IMR-90 (cell line): ENCODE results near the gene RAB3A. TPM values are rescaled to one million over a fixed set of nuclear protein-coding genes. Genes with fewer than 3 reads are reported as not detected.
A peak's percentile ranks its signal among the peaks of the same experiment; 100 is the strongest.

Source experiments
- ATAC-seq: fragments of 200-7000 bp; cut with Tn5 transposase; 2 replicates; pipeline ENCODE4 v1.9.1; 2020; ENCODE audit warnings: low read depth, mild to moderate bottlenecking, moderate library complexity
- BruUV-seq: library from RNA; stranded (reverse); fragments of 400-500 nt; replicated peaks from 2 replicates; lab custom pipeline; 2021; lab: Mats Ljungman, UMichigan
- CTCF ChIA-PET: fragments of 300-600 bp; formaldehyde crosslinking; extraction: SDS; loops from one replicate; lab custom pipeline; 2021; ENCODE audit warnings: antibody characterized with exemption; lab: Yijun Ruan, JAX
- POLR2A ChIA-PET: fragments of 300-600 bp; sonication (Branson Sonifier 250); formaldehyde crosslinking; loops from one replicate; lab custom pipeline; 2022; ENCODE audit warnings: antibody characterized with exemption; ENCODE audit not compliant: unreplicated experiment; lab: Charles Lee
- DNase-seq: peaks from one replicate; pipeline ENCODE4 v3.0.0; 2013
- H2AFZ ChIP-seq: replicated peaks from 2 replicates; pipeline ENCODE3; 2013; ENCODE audit warnings: low read length, mild to moderate bottlenecking; ENCODE audit not compliant: poor library complexity
- H2AK5ac ChIP-seq: 2 replicates; pipeline ENCODE4 v1.6.1; 2013; ENCODE audit warnings: low read depth, low read length, inconsistent platforms
- H2AK9ac ChIP-seq: replicated peaks from 2 replicates; pipeline ENCODE3; 2013; ENCODE audit warnings: mild to moderate bottlenecking, low read depth, low read length, moderate library complexity; ENCODE audit not compliant: poor library complexity
- H2BK120ac ChIP-seq: 2 replicates; pipeline ENCODE4 v1.6.1; 2013; ENCODE audit warnings: low read depth, low read length, inconsistent platforms
- H2BK15ac ChIP-seq: 3 replicates; pipeline ENCODE4 v1.6.1; 2013; ENCODE audit warnings: low read depth, low read length, inconsistent platforms
- H2BK20ac ChIP-seq: 2 replicates; pipeline ENCODE4 v1.6.1; 2013; ENCODE audit warnings: low read depth, mild to moderate bottlenecking, inconsistent platforms, low read length, moderate library complexity
- H2BK5ac ChIP-seq: 2 replicates; pipeline ENCODE4 v1.6.1; 2013; ENCODE audit warnings: mild to moderate bottlenecking, low read depth, low read length, inconsistent platforms; ENCODE audit not compliant: poor library complexity, severe bottlenecking
- H3K14ac ChIP-seq: replicated peaks from 2 replicates; pipeline ENCODE4 v1.6.1; 2013; ENCODE audit warnings: low read depth, low read length, inconsistent platforms
- H3K18ac ChIP-seq: 2 replicates; pipeline ENCODE4 v1.6.1; 2013; ENCODE audit warnings: low read depth, low read length, control low read depth
- H3K23ac ChIP-seq: 2 replicates; pipeline ENCODE4 v1.6.1; 2013; ENCODE audit warnings: low read depth, low read length, inconsistent platforms
- H3K27ac ChIP-seq: 2 replicates; pipeline ENCODE4 v1.5.1; 2013; ENCODE audit warnings: mild to moderate bottlenecking, control low read depth, low read length; ENCODE audit not compliant: insufficient read depth
- H3K27me3 ChIP-seq: 2 replicates; pipeline ENCODE4 v1.6.1; 2013; ENCODE audit warnings: low read length; ENCODE audit not compliant: control insufficient read depth, insufficient read depth
- H3K36me3 ChIP-seq: 2 replicates; pipeline ENCODE4 v1.6.1; 2013; ENCODE audit warnings: low read length, mixed read lengths; ENCODE audit not compliant: control insufficient read depth, insufficient read depth
- H3K4ac ChIP-seq: 2 replicates; pipeline ENCODE4 v1.6.1; 2013; ENCODE audit warnings: low read depth, low read length, inconsistent platforms
- H3K4me1 ChIP-seq: 2 replicates; pipeline ENCODE4 v1.6.1; 2013; ENCODE audit warnings: low read length, mixed read lengths; ENCODE audit not compliant: control insufficient read depth, insufficient read depth
- H3K4me2 ChIP-seq: 2 replicates; pipeline ENCODE4 v1.6.1; 2013; ENCODE audit warnings: low read depth, mild to moderate bottlenecking, control low read depth, low read length, moderate library complexity
- H3K4me3 ChIP-seq: 2 replicates; pipeline ENCODE4 v1.5.1; 2013; ENCODE audit warnings: low read depth, mild to moderate bottlenecking, control low read depth, low read length, moderate library complexity; ENCODE audit not compliant: insufficient read depth
- H3K56ac ChIP-seq: 2 replicates; pipeline ENCODE4 v1.6.1; 2013; ENCODE audit warnings: low read length, inconsistent platforms; ENCODE audit not compliant: insufficient read depth; ENCODE audit errors: extremely low read depth
- H3K79me1 ChIP-seq, 2 experiments: 2 replicates each; pipeline ENCODE4 v1.6.1; 2013; ENCODE audit warnings: low read length in 2 of 2, inconsistent platforms in 1 of 2, low read depth in 1 of 2
- H3K9ac ChIP-seq: 2 replicates; pipeline ENCODE4 v1.6.1; 2013; ENCODE audit warnings: low read depth, low read length, control low read depth
- H3K9me1 ChIP-seq: 2 replicates; pipeline ENCODE4 v1.6.1; 2013; ENCODE audit warnings: low read length, inconsistent platforms; ENCODE audit not compliant: insufficient read depth
- H3K9me3 ChIP-seq: 2 replicates; pipeline ENCODE4 v1.6.1; 2013; ENCODE audit warnings: low read length; ENCODE audit not compliant: control insufficient read depth, insufficient read depth
- H4K20me1 ChIP-seq: 2 replicates; pipeline ENCODE4 v1.6.1; 2013; ENCODE audit warnings: low read length, inconsistent platforms; ENCODE audit not compliant: insufficient read depth
- H4K5ac ChIP-seq: 2 replicates; pipeline ENCODE4 v1.6.1; 2013; ENCODE audit warnings: mild to moderate bottlenecking, low read depth, low read length, control low read depth
- H4K8ac ChIP-seq, 2 experiments: 2 replicates each; pipeline ENCODE4 v1.6.1; 2013; ENCODE audit warnings: low read depth in 2 of 2, low read length in 2 of 2, control low read depth in 1 of 2, inconsistent platforms in 1 of 2
- H4K91ac ChIP-seq: 2 replicates; pipeline ENCODE4 v1.6.1; 2013; ENCODE audit warnings: low read depth, low read length, inconsistent platforms; ENCODE audit not compliant: insufficient read depth
- BHLHE40 ChIP-seq: fragments of 150-350 bp; IDR thresholded peaks from 2 replicates; pipeline ENCODE4 v1.6.1; 2016; ENCODE audit warnings: mild to moderate bottlenecking, low read depth, low read length
- CEBPB ChIP-seq: IDR thresholded peaks from 2 replicates; pipeline ENCODE4 v1.6.1; 2012; ENCODE audit warnings: low read depth, low read length, improper control_type of control experiment
- CHD1 ChIP-seq: IDR thresholded peaks from 2 replicates; pipeline ENCODE4 v1.6.1; 2012; ENCODE audit warnings: low read depth, low read length, improper control_type of control experiment
- FOS ChIP-seq: fragments of 150-350 bp; IDR thresholded peaks from 2 replicates; pipeline ENCODE4 v1.6.1; 2016; ENCODE audit warnings: low read depth, low read length
- MXI1 ChIP-seq: IDR thresholded peaks from 2 replicates; pipeline ENCODE4 v1.6.1; 2012; ENCODE audit warnings: low read depth, mild to moderate bottlenecking, low read length, moderate library complexity, borderline replicate concordance
- NFE2L2 ChIP-seq: fragments of 150-350 bp; IDR thresholded peaks from 2 replicates; pipeline ENCODE4 v1.6.1; 2016; ENCODE audit warnings: low read depth, mild to moderate bottlenecking, low read length
- POLR2A ChIP-seq: IDR thresholded peaks from 2 replicates; pipeline ENCODE4 v1.6.1; 2012; ENCODE audit warnings: mild to moderate bottlenecking, low read depth, low read length
- RAD21 ChIP-seq: IDR thresholded peaks from 2 replicates; pipeline ENCODE4 v1.6.1; 2012; ENCODE audit warnings: low read length, improper control_type of control experiment
- RFX5 ChIP-seq: IDR thresholded peaks from 2 replicates; pipeline ENCODE4 v1.8.0; 2012; ENCODE audit warnings: low read depth, mild to moderate bottlenecking, low read length, moderate library complexity
- SMC3 ChIP-seq: fragments of 150-350 bp; IDR thresholded peaks from 2 replicates; pipeline ENCODE4 v1.6.1; 2016; ENCODE audit warnings: low read depth, mild to moderate bottlenecking, antibody characterized with exemption, low read length, moderate library complexity
- whole genome bisulfite sequencing, 2 experiments: methylation state at CpG; one replicate each; pipeline versions ENCODE4 v1.1.5 to v1.1.7; 2013; ENCODE audit warnings: missing lambda C conversion rate in 2 of 2; ENCODE audit not compliant: insufficient read length in 1 of 2; ENCODE audit errors: extremely low coverage in 2 of 2; 5-methylcytosine and 5-hydroxymethylcytosine counted together
- dilution Hi-C: fragments of 300-500 bp; cut with HindIII; formaldehyde crosslinking; loops from one replicate; pipeline ENCODE4 v1.14.3; 2018; ENCODE audit warnings: low sequenced_read_pairs; ENCODE audit not compliant: unreplicated experiment
- in situ Hi-C: fragments of 300-500 bp; cut with MboI; formaldehyde crosslinking; loops from 3 replicates; pipeline ENCODE4 v1.14.3; 2019; ENCODE audit warnings: low sequenced_read_pairs, inconsistent platforms, mixed read lengths
- intact Hi-C: fragments of 100-400 bp; cut with micrococcal nuclease; formaldehyde crosslinking; loops from 2 replicates; pipeline ENCODE4 v1.10.0; 2022
- polyA plus RNA-seq, 3 experiments: library from polyadenylated mRNA; depleted of rRNA; stranded (reverse); fragments of >200 nt; gene quantifications; 2 replicates each; pipeline ENCODE4 v1.2.3, GENCODE V29; 2012; ENCODE audit warnings: low replicate concordance in 1 of 3
- total RNA-seq: library from RNA; depleted of rRNA; stranded (reverse); fragments of >200 nt; gene quantifications from 2 replicates; pipeline ENCODE4 v1.2.3, GENCODE V29; 2012
- TF ChIP-seq, protein P1 (sequence below): fragments of 150-350 bp; IDR thresholded peaks from 2 replicates; pipeline ENCODE4 v1.6.1; 2017; ENCODE audit warnings: mild to moderate bottlenecking, antibody characterized with exemption, low read length, low read depth
- TF ChIP-seq, protein P2 (sequence below): conservative IDR thresholded peaks from 2 replicates; pipeline ENCODE4 v1.5.1; 2012; ENCODE audit warnings: mild to moderate bottlenecking, low read depth, low read length, improper control_type of control experiment

Gene RAB3A
- total and polyA plus RNA-seq, 2 of the 4 experiments (the other 2 are of a cell fraction): 3.0 to 13.6 TPM

DNA sequence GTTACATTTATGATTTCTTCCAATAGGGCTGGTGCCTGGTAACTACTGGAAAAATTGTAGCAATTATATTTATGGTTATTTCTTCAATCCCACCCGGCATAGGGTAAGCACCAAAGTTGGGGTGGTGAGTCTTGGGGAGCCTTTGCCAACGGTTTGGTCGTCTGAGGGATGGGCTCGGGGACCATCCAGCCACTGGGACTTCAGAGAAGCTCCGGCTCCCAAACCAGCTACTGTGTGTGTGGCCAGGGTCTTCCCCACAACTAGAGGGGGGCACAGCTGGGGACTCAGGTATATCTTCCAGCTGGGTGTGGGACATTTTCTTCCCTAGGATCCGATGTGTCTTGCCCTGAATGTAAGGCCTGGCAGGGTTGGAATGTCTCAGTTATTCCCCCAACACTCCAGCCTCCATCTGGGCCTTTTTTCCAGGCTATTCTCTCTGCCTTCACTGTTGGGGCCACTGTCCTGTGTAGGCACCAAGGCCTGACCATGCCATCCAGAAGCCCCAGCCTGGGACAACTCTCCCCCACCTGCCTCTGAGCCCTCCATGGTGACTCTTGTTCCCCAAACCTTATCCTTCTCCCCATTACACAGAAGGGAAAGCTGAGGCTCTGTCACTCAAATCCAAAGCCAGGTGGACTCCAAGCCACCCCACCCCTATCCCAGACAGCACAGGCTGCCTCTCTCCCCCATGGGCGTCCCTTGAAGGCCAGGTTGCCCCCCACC is 31.4 kb downstream of the RAB3A start:
- H3K23ac ChIP-seq: no peak overlapping the region
- peaks cover 13% of the 10 kb centered on the region; the same call in 1 of the 2 replicates for H3K36me3 ChIP-seq
- no peak overlapping the region for H2AK9ac ChIP-seq
- intact Hi-C loops (loop anchor here (5.0 kb wide), 2 partner anchors 80 to 165 kb away; partner anchors contain the start of gene ARRDC2), in situ Hi-C loops (no loop called here), dilution Hi-C loops (no loop called here)
- no peak overlapping the region for H2BK120ac ChIP-seq
- no peak overlapping the region for H3K14ac ChIP-seq
- no peak overlapping the region for H2AFZ ChIP-seq
- no peak overlapping the region for H2BK20ac ChIP-seq
- no peak overlapping the region for H3K18ac ChIP-seq
- POLR2A ChIA-PET: no interaction called here
- WGBS, 2 experiments: no CpG with 5 or more reads among the region's 7 CpGs
- 0 out of 2 replicates have a peak, but pooled peaks cover 3% of the 10 kb centered on the region for H3K9me1 ChIP-seq
- H3K9ac ChIP-seq: no peak overlapping the region
- no peak overlapping the region for H3K4me3 ChIP-seq
- H3K9me3 ChIP-seq: no peaks in the 10 kb centered on the region
- H4K91ac ChIP-seq: no peak overlapping the region
- H3K4me2 ChIP-seq: no peak overlapping the region
- DNase-seq (no peak), ATAC-seq (no peak)
- no peak overlapping the region for H3K27ac ChIP-seq
- no peak overlapping the region for H3K4ac ChIP-seq
- H3K27me3 ChIP-seq: peaks cover 4% of the 10 kb centered on the region; the same call in 1 of the 2 replicates
- no TSS peak for BruUV-seq
- H4K20me1 ChIP-seq: no peaks in the 10 kb centered on the region
- H3K56ac ChIP-seq: no peak overlapping the region
- H3K4me1 ChIP-seq: peaks cover 3% of the 10 kb centered on the region; the same call in 1 of the 2 replicates
- H3K79me1 ChIP-seq: no peaks in the 10 kb centered on the region
- TF ChIP-seq NFE2L2 (no peak), RFX5 (no peak), BHLHE40 (no peak), CHD1 (no peak), POLR2A (no peak), FOS (no peak), SMC3 (no peak), CEBPB (no peak), RAD21 (no peak), MXI1 (no peak)
- TF ChIP-seq, protein P1, sequence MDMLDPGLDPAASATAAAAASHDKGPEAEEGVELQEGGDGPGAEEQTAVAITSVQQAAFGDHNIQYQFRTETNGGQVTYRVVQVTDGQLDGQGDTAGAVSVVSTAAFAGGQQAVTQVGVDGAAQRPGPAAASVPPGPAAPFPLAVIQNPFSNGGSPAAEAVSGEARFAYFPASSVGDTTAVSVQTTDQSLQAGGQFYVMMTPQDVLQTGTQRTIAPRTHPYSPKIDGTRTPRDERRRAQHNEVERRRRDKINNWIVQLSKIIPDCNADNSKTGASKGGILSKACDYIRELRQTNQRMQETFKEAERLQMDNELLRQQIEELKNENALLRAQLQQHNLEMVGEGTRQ: no peak
- TF ChIP-seq, protein P2, sequence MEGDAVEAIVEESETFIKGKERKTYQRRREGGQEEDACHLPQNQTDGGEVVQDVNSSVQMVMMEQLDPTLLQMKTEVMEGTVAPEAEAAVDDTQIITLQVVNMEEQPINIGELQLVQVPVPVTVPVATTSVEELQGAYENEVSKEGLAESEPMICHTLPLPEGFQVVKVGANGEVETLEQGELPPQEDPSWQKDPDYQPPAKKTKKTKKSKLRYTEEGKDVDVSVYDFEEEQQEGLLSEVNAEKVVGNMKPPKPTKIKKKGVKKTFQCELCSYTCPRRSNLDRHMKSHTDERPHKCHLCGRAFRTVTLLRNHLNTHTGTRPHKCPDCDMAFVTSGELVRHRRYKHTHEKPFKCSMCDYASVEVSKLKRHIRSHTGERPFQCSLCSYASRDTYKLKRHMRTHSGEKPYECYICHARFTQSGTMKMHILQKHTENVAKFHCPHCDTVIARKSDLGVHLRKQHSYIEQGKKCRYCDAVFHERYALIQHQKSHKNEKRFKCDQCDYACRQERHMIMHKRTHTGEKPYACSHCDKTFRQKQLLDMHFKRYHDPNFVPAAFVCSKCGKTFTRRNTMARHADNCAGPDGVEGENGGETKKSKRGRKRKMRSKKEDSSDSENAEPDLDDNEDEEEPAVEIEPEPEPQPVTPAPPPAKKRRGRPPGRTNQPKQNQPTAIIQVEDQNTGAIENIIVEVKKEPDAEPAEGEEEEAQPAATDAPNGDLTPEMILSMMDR: no peak
- no peak overlapping the region for H4K8ac ChIP-seq
- CTCF ChIA-PET: no interaction called here
- no peak overlapping the region for H4K5ac ChIP-seq
- no peak overlapping the region for H2BK5ac ChIP-seq
- H2AK5ac ChIP-seq: 0 out of 2 replicates have a peak overlapping the region, but pooled peaks have one; percentile 5
- H2BK15ac ChIP-seq: no peak overlapping the region
